Measurements from ENCODE around the gene SYCP3.

Gene SYCP3

GRCh38 chr12:101746661-101747060, 7.4 kb upstream of the SYCP3 start:
- H3K27ac ChIP-seq (ENCODE audit: low read length) = no peak overlapping the region
- peaks cover 2% of the 10 kb centered on the region; the same call in 1 of the 2 replicates for H3K4me1 ChIP-seq (ENCODE audit: insufficient read depth, low read length)
- H3K27me3 ChIP-seq (ENCODE audit: insufficient read depth, low read length, poor library complexity) = no peaks in the 10 kb centered on the region
- no peak overlapping the region for H3K9ac ChIP-seq (ENCODE audit: low read depth, low read length)
- no peaks in the 10 kb centered on the region for H3K9me3 ChIP-seq (ENCODE audit: insufficient read depth, low read length, severe bottlenecking)
- DNase-seq (no peak), ATAC-seq (ENCODE audit: insufficient read depth, low read depth) (no peak)
- H4K20me1 ChIP-seq (ENCODE audit: insufficient read depth, low read length) = no peaks in the 10 kb centered on the region
- H3K36me3 ChIP-seq (ENCODE audit: insufficient read depth, low read length) = peaks cover 75% of the 10 kb centered on the region
- no peak overlapping the region for H3K4me3 ChIP-seq (ENCODE audit: low read depth in 1 of 2, low read length in 2 of 2)
- no peak overlapping the region for H2AFZ ChIP-seq (ENCODE audit: low read depth, low read length)
- H3K79me2 ChIP-seq (ENCODE audit: insufficient read depth, low read length) = no peaks in the 10 kb centered on the region
- H3K4me2 ChIP-seq (ENCODE audit: insufficient read depth, low read length) = no peak overlapping the region
- TF ChIP-seq EZH2 (IDR thresholded peaks at IDR 0.05; ENCODE audit: borderline replicate concordance, low read depth, low read length, severe bottlenecking) (no peak), CTCF (IDR thresholded peaks at IDR 0.05; ENCODE audit: borderline replicate concordance, extremely low read depth, low read length, poor library complexity, severe bottlenecking) (no peak)

GRCh38 chr12:101746196-101746595, 6.9 kb upstream of the SYCP3 start:
- H3K9ac ChIP-seq (ENCODE audit: low read depth, low read length) = no peak overlapping the region
- no peaks in the 10 kb centered on the region for H3K79me2 ChIP-seq (ENCODE audit: insufficient read depth, low read length)
- TF ChIP-seq EZH2 (IDR thresholded peaks at IDR 0.05; ENCODE audit: borderline replicate concordance, low read depth, low read length, severe bottlenecking) = no peak
- TF ChIP-seq CTCF (IDR thresholded peaks at IDR 0.05; ENCODE audit: borderline replicate concordance, extremely low read depth, low read length, poor library complexity, severe bottlenecking) = no peak
- H3K4me2 ChIP-seq (ENCODE audit: insufficient read depth, low read length) = no peak overlapping the region
- no peak for ATAC-seq (ENCODE audit: insufficient read depth, low read depth)
- peaks cover 70% of the 10 kb centered on the region for H3K36me3 ChIP-seq (ENCODE audit: insufficient read depth, low read length)
- no peak for DNase-seq
- H3K27ac ChIP-seq (ENCODE audit: low read length) = no peak overlapping the region
- no peak overlapping the region for H3K4me3 ChIP-seq (ENCODE audit: low read depth in 1 of 2, low read length in 2 of 2)
- H4K20me1 ChIP-seq (ENCODE audit: insufficient read depth, low read length) = no peaks in the 10 kb centered on the region
- no peak overlapping the region for H2AFZ ChIP-seq (ENCODE audit: low read depth, low read length)
- peaks cover 2% of the 10 kb centered on the region; the same call in 1 of the 2 replicates for H3K4me1 ChIP-seq (ENCODE audit: insufficient read depth, low read length)
- H3K9me3 ChIP-seq (ENCODE audit: insufficient read depth, low read length, severe bottlenecking) = no peaks in the 10 kb centered on the region
- H3K27me3 ChIP-seq (ENCODE audit: insufficient read depth, low read length, poor library complexity) = no peaks in the 10 kb centered on the region

- H2AFZ ChIP-seq (ENCODE audit: low read depth, low read length) = no peak overlapping the region
- H3K9me3 ChIP-seq (ENCODE audit: insufficient read depth, low read length, severe bottlenecking) = no peaks in the 10 kb centered on the region
- H3K4me3 ChIP-seq (ENCODE audit: low read depth in 1 of 2, low read length in 2 of 2) = no peak overlapping the region
- H3K79me2 ChIP-seq (ENCODE audit: insufficient read depth, low read length) = no peaks in the 10 kb centered on the region
- ATAC-seq (ENCODE audit: insufficient read depth, low read depth) (no peak), DNase-seq (no peak)
- H3K36me3 ChIP-seq (ENCODE audit: insufficient read depth, low read length) = peaks cover 64% of the 10 kb centered on the region
- H3K4me1 ChIP-seq (ENCODE audit: insufficient read depth, low read length) = peaks cover 2% of the 10 kb centered on the region; the same call in 1 of the 2 replicates
- TF ChIP-seq EZH2 (IDR thresholded peaks at IDR 0.05; ENCODE audit: borderline replicate concordance, low read depth, low read length, severe bottlenecking) = no peak
- no peak for TF ChIP-seq CTCF (IDR thresholded peaks at IDR 0.05; ENCODE audit: borderline replicate concordance, extremely low read depth, low read length, poor library complexity, severe bottlenecking)
- no peak overlapping the region for H3K9ac ChIP-seq (ENCODE audit: low read depth, low read length)
- H4K20me1 ChIP-seq (ENCODE audit: insufficient read depth, low read length) = no peaks in the 10 kb centered on the region
- H3K27ac ChIP-seq (ENCODE audit: low read length) = no peak overlapping the region
- no peaks in the 10 kb centered on the region for H3K27me3 ChIP-seq (ENCODE audit: insufficient read depth, low read length, poor library complexity)
- H3K4me2 ChIP-seq (ENCODE audit: insufficient read depth, low read length) = no peak overlapping the region
These were observed 6.2 kb upstream of the SYCP3 start for GRCh38 chr12:101745481-101745880.

All from DND-41 (cell line).